NOMO-1 (cell line): ENCODE results near the gene E2F7.

Experiments used
- DNase-seq, 2 experiments: peaks; one replicate each; lab custom pipeline; 2025; ENCODE audit not compliant: unreplicated experiment in 2 of 2; lab: John Stamatoyannopoulos, UW

The E2F7 gene

GRCh38 chr12:77023501-77023900 lies 41.9 kb downstream of the E2F7 start:
- no peak for DNase-seq

DNA sequence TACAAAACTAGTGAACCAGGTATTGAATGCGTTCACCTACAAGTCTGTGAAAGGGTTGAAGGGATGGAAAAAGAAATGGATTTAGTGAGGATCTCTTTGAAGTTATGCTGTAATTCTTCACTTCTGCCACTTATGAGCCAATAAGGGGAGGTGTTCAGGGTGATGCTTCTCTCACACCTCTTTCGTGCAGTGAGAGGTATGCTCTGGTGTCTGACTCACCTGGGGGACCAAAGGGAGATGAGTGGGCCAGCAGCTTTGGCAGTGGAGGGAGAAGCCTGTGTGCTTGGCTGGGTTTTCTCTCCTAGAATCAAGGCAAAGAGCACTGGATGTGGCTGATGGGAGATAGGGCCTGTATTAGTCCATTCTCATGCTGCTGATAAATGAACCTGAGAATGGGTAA lies 45.4 kb downstream of the E2F7 start:
- no peak for DNase-seq

DNA sequence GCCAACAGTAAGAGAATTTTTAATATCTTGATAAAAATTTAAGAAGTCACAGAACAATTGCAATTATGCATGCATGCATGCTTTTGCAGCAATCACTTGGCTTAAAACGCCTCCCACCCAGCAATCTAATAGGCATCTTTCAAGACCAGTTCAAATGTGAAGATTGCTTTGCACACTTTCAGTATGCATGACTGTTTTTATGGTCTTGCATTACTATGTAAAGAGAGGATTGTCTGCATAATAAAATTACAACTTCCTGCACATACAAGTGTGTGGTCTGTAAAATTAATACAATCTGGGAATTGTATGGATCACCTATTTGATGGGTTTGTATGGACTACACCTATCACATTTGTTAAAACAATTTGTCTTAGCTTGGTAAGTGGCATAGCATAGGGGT lies 48.8 kb downstream of the E2F7 start:
- DNase-seq = no peak

DNA sequence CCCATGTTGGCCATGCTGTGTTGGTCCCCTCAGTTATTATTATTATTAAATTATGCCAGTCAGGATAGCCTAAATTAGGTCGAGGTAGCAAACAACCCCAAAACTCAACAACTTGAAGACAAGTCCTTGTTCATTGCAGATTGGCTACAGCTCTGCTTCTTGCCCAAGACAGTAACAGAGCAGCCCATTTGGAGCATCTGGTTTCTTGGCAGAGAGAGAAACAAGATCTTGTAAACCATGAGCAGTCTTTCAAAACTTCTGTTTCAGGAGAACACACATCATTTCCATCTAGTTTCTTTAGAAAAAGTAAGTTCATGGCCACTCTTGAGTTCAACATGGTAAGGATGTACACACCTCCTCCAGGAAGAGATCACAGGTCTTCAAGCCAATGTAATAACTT lies 52.3 kb downstream of the E2F7 start:
- DNase-seq = no peak

GRCh38 chr12:77010691-77011548 lies 54.4 kb downstream of the E2F7 start:
- DNase-seq = peak; percentile 21 to 51

- DNase-seq = no peak
These were observed 57.9 kb downstream of the E2F7 start for GRCh38 chr12:77007476-77007875.

DNA sequence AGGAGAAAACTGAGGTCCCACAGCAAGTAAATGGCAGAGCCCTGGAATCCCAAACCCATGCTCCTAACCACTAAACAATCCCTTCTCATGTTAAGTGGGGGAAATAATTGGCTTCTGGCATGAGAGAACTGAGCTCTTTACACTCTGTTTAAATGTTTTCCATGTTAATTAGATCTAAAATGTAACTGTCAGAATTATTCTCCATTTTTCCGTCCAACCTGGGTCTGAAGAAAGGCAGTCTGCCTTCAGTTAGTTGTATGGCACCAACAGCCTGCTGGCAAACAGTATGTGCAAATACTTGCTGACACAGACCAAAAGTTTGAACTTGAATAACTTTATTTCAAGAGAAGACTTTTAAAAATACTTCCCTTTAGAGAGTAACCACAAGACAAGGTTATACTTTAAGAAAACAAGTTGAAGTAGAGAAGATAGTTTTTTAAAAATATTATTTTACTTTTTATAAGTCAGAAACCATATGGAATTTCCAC lies 59.7 kb downstream of the E2F7 start:
- DNase-seq = no peak

GRCh38 chr12:77003914-77004313 lies 61.5 kb downstream of the E2F7 start:
- no peak for DNase-seq

GRCh38 chr12:77003246-77003645 lies 62.1 kb downstream of the E2F7 start:
- no peak for DNase-seq

GRCh38 chr12:77002382-77002781 lies 63.0 kb downstream of the E2F7 start:
- DNase-seq = no peak

- DNase-seq = no peak
These were observed 64.1 kb downstream of the E2F7 start for GRCh38 chr12:77001276-77001675.

- DNase-seq = no peak
These were observed 66.3 kb downstream of the E2F7 start for GRCh38 chr12:76998908-76999556.

- DNase-seq = no peak
These were observed 67.0 kb downstream of the E2F7 start for GRCh38 chr12:76998386-76998785.

GRCh38 chr12:76997011-76997780 lies 68.2 kb downstream of the E2F7 start:
- DNase-seq = no peak

DNA sequence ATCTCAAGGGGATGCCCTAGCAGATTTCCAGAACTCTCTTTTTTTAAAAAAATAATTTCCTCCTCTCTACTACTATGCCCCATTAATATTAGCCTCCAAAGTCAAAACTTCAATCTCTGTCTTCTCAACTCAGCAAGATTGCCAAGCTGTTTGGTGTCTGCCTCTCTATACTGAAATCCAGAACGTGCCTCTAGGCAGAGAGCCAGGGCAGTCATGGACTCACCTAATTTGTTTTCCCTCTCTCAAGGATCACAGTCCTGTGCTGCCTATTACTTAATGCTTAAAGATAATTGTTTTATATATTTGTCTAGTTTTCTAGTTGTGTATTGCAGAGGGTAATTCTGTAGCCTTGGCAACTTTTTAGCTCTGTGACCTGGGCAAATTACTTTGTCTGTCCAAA lies 74.7 kb downstream of the E2F7 start:
- no peak for DNase-seq

- no peak for DNase-seq
These were observed 80.8 kb downstream of the E2F7 start for GRCh38 chr12:76984566-76984965.

- no peak for DNase-seq
These were observed 81.9 kb downstream of the E2F7 start for GRCh38 chr12:76983420-76983819.

- no peak for DNase-seq
These were observed 85.2 kb downstream of the E2F7 start for GRCh38 chr12:76980196-76980595.

DNA sequence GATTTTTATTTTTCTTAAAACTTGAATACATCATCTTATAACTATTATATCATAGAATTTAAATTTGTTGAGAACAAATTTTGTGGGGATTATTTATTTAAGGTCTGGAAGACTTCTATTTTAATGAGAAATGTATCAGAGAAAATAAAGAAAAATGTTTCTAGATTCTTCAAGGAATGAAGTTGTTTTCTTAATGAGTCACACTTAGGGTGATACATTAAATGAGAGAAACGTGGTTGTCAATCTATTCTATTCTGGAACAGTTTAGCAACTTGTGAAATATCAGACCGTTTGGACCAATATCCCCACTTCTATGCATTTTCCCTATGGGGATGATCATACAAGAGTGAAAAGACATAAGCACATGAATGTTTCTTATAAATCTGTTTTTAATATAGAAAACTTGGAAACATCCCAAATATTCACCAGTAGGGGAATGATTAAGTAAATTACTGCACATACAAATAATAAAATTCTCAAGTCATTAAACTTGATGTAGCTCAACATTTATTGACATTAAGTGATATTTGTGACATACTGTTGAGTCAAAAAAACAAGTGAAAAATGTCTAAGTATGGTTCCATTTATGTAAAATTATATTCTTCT lies 88.5 kb downstream of the E2F7 start:
- DNase-seq = no peak
